ENCODE data around the gene AKAP1.

Gene AKAP1

DNA sequence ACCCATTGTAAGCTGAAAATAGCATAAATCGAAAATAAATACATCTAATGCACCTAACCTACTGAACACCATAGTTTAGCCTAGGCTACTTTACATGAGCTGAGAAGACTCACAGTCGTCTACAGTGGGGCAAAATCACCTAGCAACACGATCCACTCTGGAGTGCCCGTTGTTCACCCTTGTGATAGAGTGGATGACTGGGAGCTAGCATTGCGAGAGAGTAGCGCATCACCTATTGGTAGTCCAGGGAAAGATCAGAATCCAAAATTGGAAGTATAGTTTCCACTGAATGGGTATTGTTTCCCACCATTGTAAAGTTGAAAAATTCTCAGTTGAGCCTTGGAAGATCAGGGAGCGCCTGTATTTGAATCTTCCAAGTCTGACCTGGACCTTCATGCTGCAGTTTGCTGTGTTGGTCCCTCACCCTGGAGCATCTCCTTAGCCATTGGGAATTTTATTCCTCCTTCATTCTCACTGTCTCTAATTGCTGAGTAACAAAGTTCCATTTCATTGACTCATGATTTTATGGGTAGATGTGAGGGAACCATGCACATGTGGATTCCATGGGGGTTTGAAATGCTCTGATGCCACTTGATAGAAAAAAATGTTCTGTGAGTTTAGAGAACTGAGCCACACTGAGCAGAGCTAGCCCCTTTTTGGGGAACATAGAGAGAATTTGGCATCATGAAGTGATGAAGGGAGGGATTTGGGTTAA lies 19.6 kb downstream of the AKAP1 start:
- DNase-seq (ENCODE audit: low spot score) (no peak), FAIRE-seq (no peak)

- no peak for FAIRE-seq
Measured at GRCh38 chr17:57105591-57105990, 20.5 kb downstream of the AKAP1 start.

DNA sequence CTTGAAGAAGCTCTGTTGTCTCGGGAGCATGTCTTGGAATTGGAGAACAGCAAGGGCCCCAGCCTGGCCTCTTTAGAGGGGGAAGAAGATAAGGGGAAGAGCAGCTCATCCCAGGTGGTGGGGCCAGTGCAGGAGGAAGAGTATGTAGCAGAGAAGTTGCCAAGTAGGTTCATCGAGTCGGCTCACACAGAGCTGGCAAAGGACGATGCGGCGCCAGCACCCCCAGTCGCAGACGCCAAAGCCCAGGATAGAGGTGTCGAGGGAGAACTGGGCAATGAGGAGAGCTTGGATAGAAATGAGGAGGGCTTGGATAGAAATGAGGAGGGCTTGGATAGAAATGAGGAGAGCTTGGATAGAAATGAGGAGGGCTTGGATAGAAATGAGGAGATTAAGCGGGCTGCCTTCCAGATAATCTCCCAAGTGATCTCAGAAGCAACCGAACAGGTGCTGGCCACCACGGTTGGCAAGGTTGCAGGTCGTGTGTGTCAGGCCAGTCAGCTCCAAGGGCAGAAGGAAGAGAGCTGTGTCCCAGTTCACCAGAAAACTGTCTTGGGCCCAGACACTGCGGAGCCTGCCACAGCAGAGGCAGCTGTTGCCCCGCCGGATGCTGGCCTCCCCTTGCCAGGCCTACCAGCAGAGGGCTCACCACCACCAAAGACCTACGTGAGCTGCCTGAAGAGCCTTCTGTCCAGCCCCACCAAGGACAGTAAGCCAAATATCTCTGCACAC lies 21.2 kb downstream of the AKAP1 start:
- FAIRE-seq (no peak), DNase-seq (ENCODE audit: low spot score) (no peak)

More at GRCh38 chr17:57105591-57105990, 20.5 kb downstream of the AKAP1 start:
- no peak for DNase-seq (ENCODE audit: low spot score)

DNA sequence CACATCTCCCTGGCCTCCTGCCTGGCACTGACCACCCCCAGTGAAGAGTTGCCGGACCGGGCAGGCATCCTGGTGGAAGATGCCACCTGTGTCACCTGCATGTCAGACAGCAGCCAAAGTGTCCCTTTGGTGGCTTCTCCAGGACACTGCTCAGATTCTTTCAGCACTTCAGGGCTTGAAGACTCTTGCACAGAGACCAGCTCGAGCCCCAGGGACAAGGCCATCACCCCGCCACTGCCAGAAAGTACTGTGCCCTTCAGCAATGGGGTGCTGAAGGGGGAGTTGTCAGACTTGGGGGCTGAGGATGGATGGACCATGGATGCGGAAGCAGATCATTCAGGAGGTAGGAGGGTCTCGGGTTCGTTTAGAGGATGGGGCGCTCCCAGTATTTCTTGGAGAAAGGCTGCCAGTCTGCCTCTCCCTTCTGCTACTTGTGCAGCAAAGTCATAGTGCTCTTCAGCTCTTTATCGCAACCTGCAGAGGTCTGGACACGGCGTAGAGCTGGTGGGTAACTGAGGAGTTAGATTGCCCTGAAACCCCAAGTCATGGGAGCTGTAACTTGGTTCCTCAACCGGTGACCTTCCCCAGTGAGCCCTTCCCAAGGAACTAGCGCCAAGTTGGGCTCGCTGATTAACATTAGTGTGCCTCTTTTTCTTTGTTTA lies 21.9 kb downstream of the AKAP1 start:
- FAIRE-seq (peak; percentile 17), DNase-seq (ENCODE audit: low spot score) (no peak)

DNA sequence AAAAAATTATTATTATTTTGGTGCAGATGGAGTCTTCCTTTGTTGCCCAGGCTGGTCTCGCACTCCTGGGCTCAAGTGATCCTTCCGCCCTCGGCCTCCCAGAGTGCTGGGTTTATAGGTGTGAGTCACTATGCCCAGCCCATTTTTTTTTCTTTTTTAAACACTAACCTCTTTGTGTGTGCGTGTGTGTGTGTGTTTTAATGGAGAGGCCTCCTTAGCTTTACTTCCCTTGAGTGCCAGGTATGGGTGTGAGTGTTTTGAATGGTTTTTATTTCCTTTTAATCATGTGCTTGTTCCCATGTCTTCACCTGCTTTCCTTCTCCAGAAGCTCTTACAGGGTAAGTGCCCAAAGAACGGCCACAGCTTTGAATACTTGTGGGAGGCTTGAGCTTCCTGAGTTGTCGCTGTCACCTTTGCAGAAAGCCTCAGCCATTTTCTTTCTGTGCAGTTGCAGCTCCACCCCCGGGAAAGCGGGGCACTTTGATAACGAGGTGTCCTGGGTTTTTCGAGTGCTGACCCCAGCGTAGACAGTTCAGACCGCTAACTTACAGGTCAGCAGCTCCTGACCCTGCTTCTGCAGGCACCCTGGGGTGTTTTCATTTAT lies 22.6 kb downstream of the AKAP1 start:
- peak; percentile 59 for DNase-seq (ENCODE audit: low spot score)
- no peak for FAIRE-seq

- DNase-seq (ENCODE audit: low spot score) (no peak), FAIRE-seq (no peak)
Measured at GRCh38 chr17:57108671-57109392, 23.8 kb downstream of the AKAP1 start.

DNA sequence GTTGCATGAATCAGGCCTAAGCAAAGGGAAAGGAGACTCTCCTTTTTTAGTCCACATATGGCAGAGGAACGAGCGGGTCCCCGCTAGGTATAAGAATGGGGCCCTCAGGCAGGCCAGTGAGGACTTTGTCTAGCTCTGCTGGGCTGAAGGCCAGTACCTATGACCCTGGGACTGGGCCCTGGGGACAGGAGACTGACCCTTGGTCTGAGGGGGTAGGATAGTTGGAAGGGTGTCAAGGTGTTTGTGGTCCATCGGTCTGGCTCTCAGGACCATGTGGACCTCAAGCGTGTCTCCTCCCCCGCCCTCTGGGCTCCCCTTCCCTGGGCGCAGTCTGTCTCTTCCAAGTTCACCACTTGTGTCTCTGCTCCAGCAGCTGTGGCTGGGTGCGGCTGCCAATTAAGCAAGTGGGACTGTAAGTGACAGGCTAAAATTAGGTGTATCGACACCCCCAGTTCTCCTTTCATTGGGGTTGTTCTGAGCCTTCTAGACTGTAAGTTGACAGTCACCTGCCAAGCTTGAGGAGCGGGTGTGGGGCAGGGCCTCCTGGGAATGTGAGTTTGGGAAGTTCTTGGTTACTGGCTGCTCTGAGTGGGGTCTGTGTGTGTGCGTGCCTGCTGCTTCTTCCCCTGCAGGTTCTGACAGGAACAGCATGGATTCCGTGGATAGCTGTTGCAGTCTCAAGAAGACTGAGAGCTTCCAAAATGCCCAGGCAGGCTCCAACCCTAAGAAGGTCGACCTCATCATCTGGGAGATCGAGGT lies 24.5 kb downstream of the AKAP1 start:
- FAIRE-seq (no peak), DNase-seq (ENCODE audit: low spot score) (no peak)

GRCh38 chr17:57110152-57110542 lies 25.1 kb downstream of the AKAP1 start:
- no peak for FAIRE-seq
- DNase-seq (ENCODE audit: low spot score), result no peak

DNA sequence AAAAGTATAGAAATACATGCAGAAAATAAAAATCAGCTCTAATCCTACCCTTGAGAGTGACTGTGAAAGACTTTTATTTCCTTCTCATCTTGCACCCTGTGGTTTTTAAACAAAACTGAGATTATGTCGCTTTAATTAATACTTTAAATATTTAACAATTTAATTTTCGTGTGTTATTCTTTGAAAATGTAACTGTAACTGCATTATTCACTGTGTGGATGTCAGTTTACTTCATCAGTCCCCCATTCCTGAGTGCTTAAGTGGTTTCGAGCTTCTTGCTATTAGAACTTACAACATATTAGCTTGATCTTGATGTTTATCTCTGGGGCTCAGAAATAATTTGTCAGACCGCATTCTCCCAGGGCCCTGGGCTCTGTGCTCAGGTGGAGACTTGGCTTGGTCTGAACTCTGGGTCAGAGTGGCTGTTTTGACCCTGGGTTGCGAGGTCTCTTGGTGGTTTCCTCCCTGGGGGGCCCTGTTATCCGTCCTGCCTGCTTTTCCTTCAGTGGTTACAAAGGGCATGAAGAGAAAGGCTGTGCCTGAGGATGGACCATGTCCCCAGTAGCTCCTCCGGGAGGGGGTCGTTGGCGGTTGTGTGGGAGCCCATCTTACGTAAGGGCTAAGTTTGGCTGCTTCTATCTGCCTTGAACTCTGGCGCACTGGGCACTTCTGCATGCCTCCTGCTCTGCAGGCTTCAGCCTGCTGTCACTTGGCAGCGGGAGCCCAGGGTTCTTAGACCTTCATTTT lies 25.7 kb downstream of the AKAP1 start:
- FAIRE-seq (no peak), DNase-seq (ENCODE audit: low spot score) (no peak)

- FAIRE-seq, result no peak
- no peak for DNase-seq (ENCODE audit: low spot score)
Measured at GRCh38 chr17:57111386-57111785, 26.3 kb downstream of the AKAP1 start.

DNA sequence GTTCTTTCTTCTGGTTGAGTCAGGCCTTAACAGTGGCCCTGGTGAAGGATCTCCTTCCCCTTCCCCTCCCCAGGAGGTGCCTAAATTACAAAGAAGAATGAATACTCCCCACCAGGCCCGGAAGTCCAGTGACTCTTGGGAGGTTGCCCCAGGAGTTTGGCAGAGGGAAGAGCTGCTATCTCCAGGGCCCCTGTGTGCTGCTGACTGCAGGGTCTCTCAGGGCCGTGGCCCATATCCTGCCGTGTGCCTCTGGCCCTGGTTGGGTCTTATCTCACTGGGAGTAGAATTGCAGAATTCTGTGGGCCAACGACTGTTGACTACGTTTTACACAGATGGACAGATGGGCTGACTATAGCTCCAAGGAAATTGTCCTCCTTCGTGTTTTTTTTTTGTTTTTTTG lies 28.0 kb downstream of the AKAP1 start:
- no peak for FAIRE-seq
- DNase-seq (ENCODE audit: low spot score), result no peak

- DNase-seq (ENCODE audit: low spot score) (no peak), FAIRE-seq (no peak)
Measured at GRCh38 chr17:57113656-57114055, 28.6 kb downstream of the AKAP1 start.

DNA sequence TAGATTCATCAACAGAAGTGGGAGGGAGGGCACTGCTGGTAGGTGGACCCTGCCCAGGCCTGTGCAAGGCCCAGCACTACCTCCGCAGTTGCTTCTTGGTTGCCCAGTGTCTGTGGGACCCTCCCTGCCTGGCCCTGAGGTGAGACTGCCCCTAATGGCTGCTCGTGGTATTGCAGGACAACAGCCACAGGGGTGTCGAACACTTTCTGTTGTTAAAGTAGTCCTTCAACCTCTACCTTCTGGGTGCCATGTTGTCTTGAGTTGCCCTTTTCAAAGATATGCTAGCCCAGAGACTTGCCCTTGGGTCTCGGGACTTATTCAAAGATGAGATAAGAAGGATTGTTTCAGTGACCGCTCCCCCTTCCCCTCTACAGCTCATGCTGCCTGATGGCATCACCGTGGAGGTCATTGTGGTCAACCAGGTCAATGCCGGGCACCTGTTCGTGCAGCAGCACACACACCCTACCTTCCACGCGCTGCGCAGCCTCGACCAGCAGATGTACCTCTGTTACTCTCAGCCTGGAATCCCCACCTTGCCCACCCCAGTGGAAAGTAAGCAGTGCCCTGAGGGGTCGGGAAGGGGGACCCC lies 29.1 kb downstream of the AKAP1 start:
- DNase-seq (ENCODE audit: low spot score), result peak; percentile 61
- peak; percentile 97 for FAIRE-seq

DNA sequence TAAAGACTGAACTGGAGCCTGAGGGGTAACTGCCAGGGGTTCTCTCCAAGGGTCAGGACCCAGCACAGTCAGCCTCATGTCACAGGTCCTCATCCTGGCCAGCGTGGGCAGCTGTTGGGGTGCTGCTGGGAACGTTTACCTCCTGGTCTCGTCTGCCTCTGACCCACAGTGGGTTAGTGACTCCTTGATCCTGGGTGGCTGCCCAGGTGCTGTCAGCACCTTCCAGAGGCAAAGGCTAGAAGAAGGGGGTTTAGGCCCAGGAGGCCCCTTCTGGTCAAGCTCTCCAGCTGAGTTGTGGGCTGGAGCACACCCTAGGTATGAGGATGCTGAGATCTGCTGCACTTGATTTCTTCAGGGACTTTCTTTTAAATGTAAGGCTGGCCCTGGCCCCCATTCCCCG lies 30.3 kb downstream of the AKAP1 start:
- FAIRE-seq (no peak), DNase-seq (ENCODE audit: low spot score) (no peak)

DNA sequence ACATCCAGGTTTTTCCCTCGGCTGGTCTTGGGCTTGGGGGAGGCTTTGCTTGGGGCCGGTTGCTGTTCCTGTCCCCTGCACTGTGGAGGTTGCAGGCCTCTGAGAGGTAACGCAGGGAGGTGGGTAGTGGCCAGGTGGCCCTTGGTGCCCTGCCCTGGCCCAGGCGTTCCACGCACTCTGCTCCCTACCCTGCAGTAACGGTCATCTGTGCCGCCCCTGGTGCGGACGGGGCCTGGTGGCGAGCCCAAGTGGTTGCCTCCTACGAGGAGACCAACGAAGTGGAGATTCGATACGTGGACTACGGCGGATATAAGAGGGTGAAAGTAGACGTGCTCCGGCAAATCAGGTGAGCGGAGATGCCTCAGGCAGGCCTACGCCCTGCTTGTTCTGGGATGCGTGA lies 30.9 kb downstream of the AKAP1 start:
- DNase-seq (ENCODE audit: low spot score), result no peak
- FAIRE-seq, result no peak

GRCh38 chr17:57117798-57118197 lies 32.8 kb downstream of the AKAP1 start:
- no peak for DNase-seq (ENCODE audit: low spot score)
- no peak for FAIRE-seq

- no peak for DNase-seq (ENCODE audit: low spot score)
- no peak for FAIRE-seq
Measured at GRCh38 chr17:57120814-57121213, 35.8 kb downstream of the AKAP1 start.

DNA sequence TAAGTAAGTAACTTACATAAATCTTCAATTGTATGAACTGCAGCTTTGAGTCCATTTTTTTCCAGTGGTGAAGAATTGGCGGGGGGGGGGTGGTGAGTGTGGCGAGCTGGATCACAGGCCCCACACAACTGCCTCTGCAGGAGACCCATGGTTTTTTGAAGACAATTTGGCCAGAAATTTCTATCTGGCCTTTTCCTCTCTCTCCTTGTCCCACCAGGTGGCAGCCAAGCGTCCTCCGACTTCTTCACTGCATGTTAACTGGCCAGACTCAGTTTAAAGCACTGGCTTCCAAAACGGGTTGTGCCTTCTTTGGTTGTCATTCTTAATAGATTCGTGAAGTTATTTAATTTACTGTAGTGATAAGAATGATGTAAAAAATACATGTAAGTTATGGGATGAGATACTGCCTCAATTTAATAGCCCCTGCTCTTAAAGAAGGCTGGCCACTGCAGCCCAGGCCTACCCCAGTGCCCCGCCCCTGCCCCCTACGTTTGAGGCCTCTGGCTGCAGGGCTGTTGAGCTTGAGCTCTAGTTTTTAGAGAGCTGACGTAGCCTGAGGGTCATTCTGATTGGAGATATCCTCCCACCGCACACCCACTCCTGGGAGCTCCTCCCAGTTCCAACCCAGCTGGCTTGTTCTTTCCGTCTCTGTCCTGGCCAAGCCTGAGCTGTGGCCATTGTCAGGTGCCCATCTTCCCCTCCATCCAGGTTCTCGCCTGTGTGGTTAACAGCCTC lies 36.4 kb downstream of the AKAP1 start:
- DNase-seq (ENCODE audit: low spot score) (peak; percentile 64), FAIRE-seq (no peak)

- FAIRE-seq, result no peak
- DNase-seq (ENCODE audit: low spot score), result no peak
Measured at GRCh38 chr17:57124053-57124452, 39.0 kb downstream of the AKAP1 start.

Measured in urothelium cell line (cell line).